H1 (cell line): ENCODE data around the gene OR1K1. TPM values are rescaled to one million over a fixed set of nuclear protein-coding genes. Genes with fewer than 3 reads are reported as not detected.

Experiments
- GTF2F1 ChIP-seq: IDR thresholded peaks from 2 replicates; pipeline ENCODE4 v1.6.1; 2012; ENCODE audit warnings: low read depth, low read length, improper control_type of control experiment, borderline replicate concordance
- HDAC6 ChIP-seq: IDR thresholded peaks from one replicate; pipeline ENCODE4 v1.7.1; 2012; ENCODE audit warnings: low read depth, mild to moderate bottlenecking, inconsistent platforms, low read length, moderate library complexity
- KDM4A ChIP-seq: IDR thresholded peaks from one replicate; pipeline ENCODE4 v1.7.1; 2012; ENCODE audit warnings: low read depth, mild to moderate bottlenecking, moderate library complexity, low read length, inconsistent platforms; ENCODE audit not compliant: severe bottlenecking
- RFX5 ChIP-seq: IDR thresholded peaks from 2 replicates; pipeline ENCODE4 v1.6.1; 2011; ENCODE audit warnings: low read depth, low read length, improper control_type of control experiment, borderline replicate concordance
- SIN3A ChIP-seq, 2 experiments: IDR thresholded peaks in 1 of 2; conservative IDR thresholded peaks in 1 of 2; 2 replicates each; pipeline ENCODE4 v1.6.1; 2011 to 2012; ENCODE audit warnings: low read length in 2 of 2, improper control_type of control experiment in 1 of 2, low read depth in 1 of 2, mild to moderate bottlenecking in 1 of 2
- TBP ChIP-seq: IDR thresholded peaks from 2 replicates; pipeline ENCODE4 v1.6.1; 2011; ENCODE audit warnings: low read depth, low read length, improper control_type of control experiment
- polyA plus RNA-seq, 7 experiments: library from polyadenylated mRNA; depleted of rRNA in 3 of 7; stranded (reverse) in 5 of 7; unstranded in 2 of 7; fragments of >200 nt in 5 of 7; fragments of 200-250 nt in 2 of 7; gene quantifications; 1 replicate in 5 of 7; 2 replicates in 1 of 7; 4 replicates in 1 of 7; pipeline versions ENCODE4 v1.2.1 to v1.2.3, GENCODE V29; 2011 to 2013; ENCODE audit warnings: missing spikeins in 2 of 7, mixed read lengths in 2 of 7
- total RNA-seq: library from RNA; stranded (reverse); fragmentation: NEBNext Ultra II Directional; extraction: Animal tissue kit (Norgen Biotek cat#: 25700); gene quantifications from 2 replicates; pipeline ENCODE4 v1.2.1, GENCODE V29; 2021
- TF ChIP-seq, protein P1 (sequence below): fragments of 300-600 bp; sonication (generic); IDR thresholded peaks from 2 replicates; pipeline ENCODE4 v1.7.1; 2012; ENCODE audit warnings: low read length, moderate library complexity, mild to moderate bottlenecking, inconsistent platforms; ENCODE audit not compliant: insufficient replicate concordance
- TF ChIP-seq, protein P2 (sequence below): IDR thresholded peaks from 2 replicates; pipeline ENCODE4 v1.6.1; 2012; ENCODE audit warnings: low read length, inconsistent platforms

Gene OR1K1
- total and polyA plus RNA-seq, 2 of the 8 experiments (the other 6 are each of a cell fraction or from before 2014, with no cell fraction given) = not detected

GRCh38 chr9:122781671-122782070 lies 18.3 kb upstream of the OR1K1 start (continued):
- TF ChIP-seq, protein P1, sequence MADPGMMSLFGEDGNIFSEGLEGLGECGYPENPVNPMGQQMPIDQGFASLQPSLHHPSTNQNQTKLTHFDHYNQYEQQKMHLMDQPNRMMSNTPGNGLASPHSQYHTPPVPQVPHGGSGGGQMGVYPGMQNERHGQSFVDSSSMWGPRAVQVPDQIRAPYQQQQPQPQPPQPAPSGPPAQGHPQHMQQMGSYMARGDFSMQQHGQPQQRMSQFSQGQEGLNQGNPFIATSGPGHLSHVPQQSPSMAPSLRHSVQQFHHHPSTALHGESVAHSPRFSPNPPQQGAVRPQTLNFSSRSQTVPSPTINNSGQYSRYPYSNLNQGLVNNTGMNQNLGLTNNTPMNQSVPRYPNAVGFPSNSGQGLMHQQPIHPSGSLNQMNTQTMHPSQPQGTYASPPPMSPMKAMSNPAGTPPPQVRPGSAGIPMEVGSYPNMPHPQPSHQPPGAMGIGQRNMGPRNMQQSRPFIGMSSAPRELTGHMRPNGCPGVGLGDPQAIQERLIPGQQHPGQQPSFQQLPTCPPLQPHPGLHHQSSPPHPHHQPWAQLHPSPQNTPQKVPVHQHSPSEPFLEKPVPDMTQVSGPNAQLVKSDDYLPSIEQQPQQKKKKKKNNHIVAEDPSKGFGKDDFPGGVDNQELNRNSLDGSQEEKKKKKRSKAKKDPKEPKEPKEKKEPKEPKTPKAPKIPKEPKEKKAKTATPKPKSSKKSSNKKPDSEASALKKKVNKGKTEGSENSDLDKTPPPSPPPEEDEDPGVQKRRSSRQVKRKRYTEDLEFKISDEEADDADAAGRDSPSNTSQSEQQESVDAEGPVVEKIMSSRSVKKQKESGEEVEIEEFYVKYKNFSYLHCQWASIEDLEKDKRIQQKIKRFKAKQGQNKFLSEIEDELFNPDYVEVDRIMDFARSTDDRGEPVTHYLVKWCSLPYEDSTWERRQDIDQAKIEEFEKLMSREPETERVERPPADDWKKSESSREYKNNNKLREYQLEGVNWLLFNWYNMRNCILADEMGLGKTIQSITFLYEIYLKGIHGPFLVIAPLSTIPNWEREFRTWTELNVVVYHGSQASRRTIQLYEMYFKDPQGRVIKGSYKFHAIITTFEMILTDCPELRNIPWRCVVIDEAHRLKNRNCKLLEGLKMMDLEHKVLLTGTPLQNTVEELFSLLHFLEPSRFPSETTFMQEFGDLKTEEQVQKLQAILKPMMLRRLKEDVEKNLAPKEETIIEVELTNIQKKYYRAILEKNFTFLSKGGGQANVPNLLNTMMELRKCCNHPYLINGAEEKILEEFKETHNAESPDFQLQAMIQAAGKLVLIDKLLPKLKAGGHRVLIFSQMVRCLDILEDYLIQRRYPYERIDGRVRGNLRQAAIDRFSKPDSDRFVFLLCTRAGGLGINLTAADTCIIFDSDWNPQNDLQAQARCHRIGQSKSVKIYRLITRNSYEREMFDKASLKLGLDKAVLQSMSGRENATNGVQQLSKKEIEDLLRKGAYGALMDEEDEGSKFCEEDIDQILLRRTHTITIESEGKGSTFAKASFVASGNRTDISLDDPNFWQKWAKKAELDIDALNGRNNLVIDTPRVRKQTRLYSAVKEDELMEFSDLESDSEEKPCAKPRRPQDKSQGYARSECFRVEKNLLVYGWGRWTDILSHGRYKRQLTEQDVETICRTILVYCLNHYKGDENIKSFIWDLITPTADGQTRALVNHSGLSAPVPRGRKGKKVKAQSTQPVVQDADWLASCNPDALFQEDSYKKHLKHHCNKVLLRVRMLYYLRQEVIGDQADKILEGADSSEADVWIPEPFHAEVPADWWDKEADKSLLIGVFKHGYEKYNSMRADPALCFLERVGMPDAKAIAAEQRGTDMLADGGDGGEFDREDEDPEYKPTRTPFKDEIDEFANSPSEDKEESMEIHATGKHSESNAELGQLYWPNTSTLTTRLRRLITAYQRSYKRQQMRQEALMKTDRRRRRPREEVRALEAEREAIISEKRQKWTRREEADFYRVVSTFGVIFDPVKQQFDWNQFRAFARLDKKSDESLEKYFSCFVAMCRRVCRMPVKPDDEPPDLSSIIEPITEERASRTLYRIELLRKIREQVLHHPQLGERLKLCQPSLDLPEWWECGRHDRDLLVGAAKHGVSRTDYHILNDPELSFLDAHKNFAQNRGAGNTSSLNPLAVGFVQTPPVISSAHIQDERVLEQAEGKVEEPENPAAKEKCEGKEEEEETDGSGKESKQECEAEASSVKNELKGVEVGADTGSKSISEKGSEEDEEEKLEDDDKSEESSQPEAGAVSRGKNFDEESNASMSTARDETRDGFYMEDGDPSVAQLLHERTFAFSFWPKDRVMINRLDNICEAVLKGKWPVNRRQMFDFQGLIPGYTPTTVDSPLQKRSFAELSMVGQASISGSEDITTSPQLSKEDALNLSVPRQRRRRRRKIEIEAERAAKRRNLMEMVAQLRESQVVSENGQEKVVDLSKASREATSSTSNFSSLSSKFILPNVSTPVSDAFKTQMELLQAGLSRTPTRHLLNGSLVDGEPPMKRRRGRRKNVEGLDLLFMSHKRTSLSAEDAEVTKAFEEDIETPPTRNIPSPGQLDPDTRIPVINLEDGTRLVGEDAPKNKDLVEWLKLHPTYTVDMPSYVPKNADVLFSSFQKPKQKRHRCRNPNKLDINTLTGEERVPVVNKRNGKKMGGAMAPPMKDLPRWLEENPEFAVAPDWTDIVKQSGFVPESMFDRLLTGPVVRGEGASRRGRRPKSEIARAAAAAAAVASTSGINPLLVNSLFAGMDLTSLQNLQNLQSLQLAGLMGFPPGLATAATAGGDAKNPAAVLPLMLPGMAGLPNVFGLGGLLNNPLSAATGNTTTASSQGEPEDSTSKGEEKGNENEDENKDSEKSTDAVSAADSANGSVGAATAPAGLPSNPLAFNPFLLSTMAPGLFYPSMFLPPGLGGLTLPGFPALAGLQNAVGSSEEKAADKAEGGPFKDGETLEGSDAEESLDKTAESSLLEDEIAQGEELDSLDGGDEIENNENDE = no peak
- TF ChIP-seq SIN3A (conservative IDR thresholded peaks at IDR 0.05 in 1 of 2, IDR thresholded peaks at IDR 0.05 in 1 of 2; ENCODE audit: low read depth in 1 of 2, low read length in 2 of 2) (no peak), GTF2F1 (no peak), KDM4A (no peak), TBP (no peak), RFX5 (no peak), HDAC6 (no peak)
- TF ChIP-seq, protein P2, sequence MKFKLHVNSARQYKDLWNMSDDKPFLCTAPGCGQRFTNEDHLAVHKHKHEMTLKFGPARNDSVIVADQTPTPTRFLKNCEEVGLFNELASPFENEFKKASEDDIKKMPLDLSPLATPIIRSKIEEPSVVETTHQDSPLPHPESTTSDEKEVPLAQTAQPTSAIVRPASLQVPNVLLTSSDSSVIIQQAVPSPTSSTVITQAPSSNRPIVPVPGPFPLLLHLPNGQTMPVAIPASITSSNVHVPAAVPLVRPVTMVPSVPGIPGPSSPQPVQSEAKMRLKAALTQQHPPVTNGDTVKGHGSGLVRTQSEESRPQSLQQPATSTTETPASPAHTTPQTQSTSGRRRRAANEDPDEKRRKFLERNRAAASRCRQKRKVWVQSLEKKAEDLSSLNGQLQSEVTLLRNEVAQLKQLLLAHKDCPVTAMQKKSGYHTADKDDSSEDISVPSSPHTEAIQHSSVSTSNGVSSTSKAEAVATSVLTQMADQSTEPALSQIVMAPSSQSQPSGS = no peak
